Measurements from ENCODE around the gene CLEC18A. TPM values are rescaled to one million over a fixed set of nuclear protein-coding genes. Genes with fewer than 3 reads are reported as not detected.
A peak's percentile ranks its signal among the peaks of the same experiment; 100 is the strongest.

The CLEC18A gene
- total RNA-seq, 4 donors from 2014 or later: 0.65 to 3.0 (median 1.9) TPM

- TF ChIP-seq, protein P1, sequence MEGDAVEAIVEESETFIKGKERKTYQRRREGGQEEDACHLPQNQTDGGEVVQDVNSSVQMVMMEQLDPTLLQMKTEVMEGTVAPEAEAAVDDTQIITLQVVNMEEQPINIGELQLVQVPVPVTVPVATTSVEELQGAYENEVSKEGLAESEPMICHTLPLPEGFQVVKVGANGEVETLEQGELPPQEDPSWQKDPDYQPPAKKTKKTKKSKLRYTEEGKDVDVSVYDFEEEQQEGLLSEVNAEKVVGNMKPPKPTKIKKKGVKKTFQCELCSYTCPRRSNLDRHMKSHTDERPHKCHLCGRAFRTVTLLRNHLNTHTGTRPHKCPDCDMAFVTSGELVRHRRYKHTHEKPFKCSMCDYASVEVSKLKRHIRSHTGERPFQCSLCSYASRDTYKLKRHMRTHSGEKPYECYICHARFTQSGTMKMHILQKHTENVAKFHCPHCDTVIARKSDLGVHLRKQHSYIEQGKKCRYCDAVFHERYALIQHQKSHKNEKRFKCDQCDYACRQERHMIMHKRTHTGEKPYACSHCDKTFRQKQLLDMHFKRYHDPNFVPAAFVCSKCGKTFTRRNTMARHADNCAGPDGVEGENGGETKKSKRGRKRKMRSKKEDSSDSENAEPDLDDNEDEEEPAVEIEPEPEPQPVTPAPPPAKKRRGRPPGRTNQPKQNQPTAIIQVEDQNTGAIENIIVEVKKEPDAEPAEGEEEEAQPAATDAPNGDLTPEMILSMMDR (IDR thresholded peaks at IDR 0.05; ENCODE audit: low read depth): no peak
These were observed 9.7 kb upstream of the CLEC18A start for GRCh38 chr16:69941251-69942098.

DNA sequence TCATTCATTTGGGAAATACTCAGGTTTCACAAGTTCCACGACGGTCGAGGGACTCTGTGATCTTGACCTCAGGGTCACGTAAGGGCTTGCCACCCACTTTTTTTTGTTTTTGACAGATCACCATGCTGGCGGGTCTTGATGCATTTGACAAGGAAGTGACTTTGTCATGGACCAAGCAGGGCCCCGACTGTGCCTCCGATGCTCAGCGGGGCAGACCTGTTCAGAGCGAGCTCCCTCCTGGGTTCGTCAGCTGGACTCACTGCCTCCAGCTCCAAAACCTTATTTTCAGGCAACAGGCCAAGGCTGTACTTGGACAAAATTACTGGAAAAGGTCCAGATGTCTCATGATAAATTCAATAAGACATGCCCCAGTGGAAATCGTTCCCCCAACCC is 9.0 kb upstream of the CLEC18A start:
- TF ChIP-seq, protein P1 (IDR thresholded peaks at IDR 0.05; ENCODE audit: low read depth): no peak

- TF ChIP-seq, protein P1 (IDR thresholded peaks at IDR 0.05; ENCODE audit: low read depth): no peak
These were observed 8.4 kb upstream of the CLEC18A start for GRCh38 chr16:69942627-69943170.

Small RNA genes lying within 50 kb of the gene (small RNA-seq; reads per million reads assigned to genes)
- not detected for gene AC026468.1
- gene MIR140: 332 reads per million, percentile 98 among the genes with 10 or more reads in this experiment

Other genes with a start within 250 kb of the CLEC18A start
- 100 to 1,000 TPM; 124 to 409 (median 154) TPM for gene NQO1, start 224.8 kb upstream of the CLEC18A start, total RNA-seq
- 10 to 100 TPM; 28.0 to 44.5 (median 40.1) TPM for gene NOB1, start 196.4 kb upstream of the CLEC18A start, total RNA-seq
- 10 to 100 TPM; 20.2 to 48.7 (median 34.7) TPM for gene WWP2, start 189.0 kb upstream of the CLEC18A start, total RNA-seq
- gene PDPR, start 163.0 kb downstream of the CLEC18A start, total RNA-seq: 10 to 100 TPM; 20.4 to 27.3 (median 22.5) TPM
- not detected for gene CLEC18C, start 222.5 kb downstream of the CLEC18A start, total RNA-seq